Spleen (tissue), 11 donors: ENCODE measurements around the gene MFSD1. TPM values are rescaled to one million over a fixed set of nuclear protein-coding genes. Genes with fewer than 3 reads are reported as not detected.
A peak's percentile ranks its signal among the peaks of the same experiment; 100 is the strongest.

ENCODE experiments used
- DNase-seq: peaks from one replicate; pipeline ENCODE4 v3.0.0-alpha.2; 2020
- H3K27ac ChIP-seq, 8 donors: fragments of 200-600 bp; sonication (generic) in 7 of 8; 1 replicate in 4 of 8; 2 replicates in 4 of 8; pipeline versions ENCODE4 v1.5.0 to v1.8.0; 2016 to 2021; ENCODE audit warnings: inconsistent platforms in 4 of 8, mild to moderate bottlenecking in 4 of 8, moderate library complexity in 1 of 8
- H3K27me3 ChIP-seq, 7 donors: fragments of 200-600 bp; sonication (generic) in 6 of 7; replicated peaks in 1 of 7; 1 replicate in 4 of 7; 2 replicates in 3 of 7; pipeline versions ENCODE4 v1.5.0 to v1.8.0; 2016 to 2021; ENCODE audit warnings: inconsistent platforms in 3 of 7, mild to moderate bottlenecking in 1 of 7
- H3K36me3 ChIP-seq, 6 donors: fragments of 200-600 bp; sonication (generic) in 5 of 6; 1 replicate in 4 of 6; 2 replicates in 2 of 6; pipeline versions ENCODE4 v1.5.0 to v1.8.0; 2016 to 2021; ENCODE audit warnings: inconsistent platforms in 2 of 6
- H3K4me1 ChIP-seq, 6 donors: fragments of 200-600 bp; sonication (generic) in 5 of 6; 1 replicate in 3 of 6; 2 replicates in 3 of 6; pipeline versions ENCODE4 v1.5.0 to v1.8.0; 2016 to 2021; ENCODE audit warnings: inconsistent platforms in 3 of 6
- H3K4me3 ChIP-seq, 8 donors: fragments of 200-600 bp; sonication (generic) in 7 of 8; 1 replicate in 4 of 8; 2 replicates in 4 of 8; pipeline versions ENCODE4 v1.5.0 to v1.8.0; 2016 to 2021; ENCODE audit warnings: inconsistent platforms in 4 of 8, mild to moderate bottlenecking in 4 of 8, moderate library complexity in 2 of 8
- H3K9me3 ChIP-seq, 8 donors: fragments of 200-600 bp; sonication (generic) in 7 of 8; 1 replicate in 4 of 8; 2 replicates in 4 of 8; pipeline versions ENCODE4 v1.5.0 to v1.8.0; 2016 to 2021; ENCODE audit warnings: inconsistent platforms in 4 of 8
- CTCF ChIP-seq, 11 experiments: fragments of 200-600 bp in 7 of 11; fragments of 450-650 bp in 4 of 11; sonication (generic) in 4 of 11; IDR thresholded peaks in 8 of 11; conservative IDR thresholded peaks in 3 of 11; 1 replicate in 7 of 11; 2 replicates in 4 of 11; pipeline versions ENCODE4 v1.4.0 to v1.8.0; 2016 to 2021; ENCODE audit warnings: antibody characterized with exemption in 11 of 11, inconsistent platforms in 4 of 11, mild to moderate bottlenecking in 1 of 11
- POLR2A ChIP-seq, 3 donors: fragments of 450-650 bp; IDR thresholded peaks; one replicate each; pipeline ENCODE4 v1.5.1; 2017; ENCODE audit warnings: antibody characterized with exemption in 3 of 3, mild to moderate bottlenecking in 1 of 3
- POLR2AphosphoS5 ChIP-seq, 3 donors: sonication (generic); formaldehyde crosslinking; IDR thresholded peaks; one replicate each; pipeline ENCODE4 v1.5.1; 2017; ENCODE audit warnings: antibody characterized with exemption in 3 of 3
- WGBS, 5 donors: extraction: QIAGEN DNeasy Blood & Tissue Kit in 3 of 5; methylation state at CpG; one replicate each; pipeline versions ENCODE4 v1.1.5 to v1.1.7; 2013 to 2018; 5-methylcytosine and 5-hydroxymethylcytosine counted together
- intact Hi-C: fragments of 100-400 bp; cut with DNase I; formaldehyde crosslinking; loops from one replicate; pipeline ENCODE4 v1.15.0; 2023; ENCODE audit warnings: low total_unique reads
- polyA plus RNA-seq, 3 donors: library from polyadenylated mRNA; stranded (reverse); fragments of 200-250 nt; gene quantifications; one replicate each; pipeline ENCODE4 v1.2.1, GENCODE V29; 2013
- total RNA-seq, 7 donors: library from RNA; depleted of rRNA in 3 of 7; stranded (reverse); fragments of >200 nt in 3 of 7; fragmentation: NEBNext Ultra II Directional in 4 of 7; extraction: Animal tissue kit (Norgen Biotek cat#: 25700) in 4 of 7; gene quantifications; one replicate each; pipeline versions ENCODE4 v1.1.0 to v1.2.1, GENCODE V29; 2016 to 2021
- donor health status: healthy with polysubstance abuse.
- donor health status: DM: no; HTN: no; CAD: no; lungs with moderate emphysema.
- donor health status: DM: no; HTN: no; CAD: no.
- donor health status: Bipolar disorder and iron deficiency.
- donor health status: healthy.
- donor health status: DM: no; HTN: no; CAD: no.
- donor health status: DM: yes; HTN: yes; CAD: no.

The MFSD1 gene
- total and polyA plus RNA-seq, 10 donors = 34.5 to 155 (median 110) TPM

- TF ChIP-seq POLR2A (IDR thresholded peaks at IDR 0.05) (no peak), POLR2AphosphoS5 (IDR thresholded peaks at IDR 0.05) (no peak), CTCF (IDR thresholded peaks at IDR 0.05 in 8 of 11, conservative IDR thresholded peaks at IDR 0.05 in 3 of 11) (no peak)
- Histone ChIP-seq H3K27me3 (no peaks in the 10 kb centered on the region), H3K4me1 (peaks cover 0 to 2% (median 0%) of the 10 kb centered on the region in 6 donors), H3K9me3 (peaks cover 0 to 5% (median 0%) of the 10 kb centered on the region in 8 donors), H3K4me3 (no peak overlapping the region), H3K36me3 (no peaks in the 10 kb centered on the region), H3K27ac (no peak overlapping the region)
- intact Hi-C loops = loop anchor here (5.0 kb wide), 1 partner anchor 50 kb away; the partner anchor contains the start of gene RARRES1
- 55 to 85% (median 73%) methylated on average over 3 of the region's 3 CpGs for WGBS, 5 donors
- no peak for DNase-seq
These were observed 19.4 kb upstream of the MFSD1 start for GRCh38 chr3:158782283-158782989.

GRCh38 chr3:158783051-158783450, 18.8 kb upstream of the MFSD1 start:
- intact Hi-C loops = loop anchor here (5.0 kb wide), 1 partner anchor 51 kb away; the partner anchor contains the start of gene RARRES1
- peaks cover 0 to 6% (median 0%) of the 10 kb centered on the region in 8 donors for H3K9me3 ChIP-seq
- H3K27ac ChIP-seq = no peak overlapping the region
- no peaks in the 10 kb centered on the region for H3K36me3 ChIP-seq
- DNase-seq = no peak
- no peaks in the 10 kb centered on the region for H3K4me1 ChIP-seq
- H3K4me3 ChIP-seq = no peak overlapping the region
- WGBS, 5 donors = 92 to 97% (median 95%) methylated on average over 2 of the region's 2 CpGs
- H3K27me3 ChIP-seq = no peaks in the 10 kb centered on the region
- no peak for TF ChIP-seq POLR2A (IDR thresholded peaks at IDR 0.05)
- TF ChIP-seq POLR2AphosphoS5 (IDR thresholded peaks at IDR 0.05) = no peak
- TF ChIP-seq CTCF (IDR thresholded peaks at IDR 0.05 in 8 of 11, conservative IDR thresholded peaks at IDR 0.05 in 3 of 11) = no peak

GRCh38 chr3:158785972-158786371, 15.9 kb upstream of the MFSD1 start:
- Histone ChIP-seq H3K4me3 (no peak overlapping the region), H3K4me1 (peaks cover 0 to 5% (median 1%) of the 10 kb centered on the region in 6 donors), H3K27me3 (no peaks in the 10 kb centered on the region), H3K27ac (no peak overlapping the region), H3K36me3 (no peaks in the 10 kb centered on the region), H3K9me3 (peaks cover 0 to 6% (median 0%) of the 10 kb centered on the region in 8 donors)
- 87 to 94% (median 93%) methylated on average over 3 of the region's 3 CpGs for WGBS, 5 donors
- intact Hi-C loops = no loop called here
- no peak for TF ChIP-seq POLR2A (IDR thresholded peaks at IDR 0.05)
- no peak for TF ChIP-seq POLR2AphosphoS5 (IDR thresholded peaks at IDR 0.05)
- no peak for TF ChIP-seq CTCF (IDR thresholded peaks at IDR 0.05 in 8 of 11, conservative IDR thresholded peaks at IDR 0.05 in 3 of 11)
- no peak for DNase-seq

DNA sequence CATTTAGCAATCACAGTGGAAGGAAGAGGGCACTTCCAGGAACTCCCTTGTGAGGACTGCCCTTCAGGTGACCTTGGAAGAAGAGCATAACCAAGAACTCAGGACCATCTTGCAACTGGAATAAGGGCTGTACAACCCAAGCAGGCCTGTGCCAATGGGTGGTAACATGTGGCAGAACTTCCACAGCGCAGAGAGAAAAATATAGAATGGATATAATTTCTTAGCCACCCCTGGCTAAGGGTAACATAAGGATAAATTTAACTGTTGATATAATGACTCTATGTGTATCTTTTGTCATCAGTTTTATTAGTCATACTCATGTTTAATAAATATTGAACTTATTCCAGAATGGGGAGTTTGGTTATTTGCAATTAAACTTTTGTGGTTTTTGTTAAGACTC, 13.4 kb upstream of the MFSD1 start:
- DNase-seq = no peak
- H3K27me3 ChIP-seq = no peaks in the 10 kb centered on the region
- no peak overlapping the region for H3K4me3 ChIP-seq
- intact Hi-C loops = no loop called here
- no peak for TF ChIP-seq POLR2A (IDR thresholded peaks at IDR 0.05)
- no peak for TF ChIP-seq CTCF (IDR thresholded peaks at IDR 0.05 in 8 of 11, conservative IDR thresholded peaks at IDR 0.05 in 3 of 11)
- no peak for TF ChIP-seq POLR2AphosphoS5 (IDR thresholded peaks at IDR 0.05)
- peak overlapping the region in 3 of 8 donors; percentile 4 to 29 (median 6) for H3K27ac ChIP-seq
- peaks cover 0 to 6% (median 0%) of the 10 kb centered on the region in 8 donors for H3K9me3 ChIP-seq
- WGBS, 5 donors = 95 to 100% (median 98%) methylated on average over 1 of the region's 1 CpG
- no peaks in the 10 kb centered on the region for H3K36me3 ChIP-seq
- peaks cover 0 to 12% (median 8%) of the 10 kb centered on the region in 6 donors for H3K4me1 ChIP-seq
